ENCODE data around the gene HSF2. TPM values are rescaled to one million over a fixed set of nuclear protein-coding genes. Genes with fewer than 3 reads are reported as not detected.

The HSF2 gene
- total RNA-seq, 1 experiment from 2014 or later = 52.1 TPM

GRCh38 chr6:122422614-122423267 lies 23.3 kb downstream of the HSF2 start:
- Histone ChIP-seq H3K79me2 (ENCODE audit: low read length) (peaks cover 63% of the 10 kb centered on the region), H3K27me3 (ENCODE audit: low read length) (no peaks in the 10 kb centered on the region), H3K9me3 (ENCODE audit: low read length) (no peaks in the 10 kb centered on the region), H3K4me1 (ENCODE audit: low read length) (no peaks in the 10 kb centered on the region), H2AFZ (ENCODE audit: low read length) (no peak overlapping the region), H4K20me1 (ENCODE audit: insufficient read depth, low read depth, low read length) (no peaks in the 10 kb centered on the region), H3K9me2 (replicated peaks; ENCODE audit: insufficient read depth, low read length) (no peaks in the 10 kb centered on the region; the same call in 1 of the 2 replicates), H3K27ac (ENCODE audit: low read length) (no peak overlapping the region), H3K4me3 (ENCODE audit: low read length) (no peak overlapping the region), H3K4me2 (ENCODE audit: low read depth, low read length, poor library complexity, severe bottlenecking) (no peak overlapping the region), H3K9ac (ENCODE audit: low read length) (no peak overlapping the region), H3K36me3 (ENCODE audit: insufficient read depth, low read length) (peaks cover 76% of the 10 kb centered on the region)
- DNase-seq = no peak

- H3K4me3 ChIP-seq (ENCODE audit: low read length) = no peak overlapping the region
- H3K4me1 ChIP-seq (ENCODE audit: low read length) = no peaks in the 10 kb centered on the region
- DNase-seq = no peak
- peaks cover 83% of the 10 kb centered on the region for H3K36me3 ChIP-seq (ENCODE audit: insufficient read depth, low read length)
- H3K27ac ChIP-seq (ENCODE audit: low read length) = no peak overlapping the region
- H3K27me3 ChIP-seq (ENCODE audit: low read length) = no peaks in the 10 kb centered on the region
- no peak overlapping the region for H3K9ac ChIP-seq (ENCODE audit: low read length)
- H4K20me1 ChIP-seq (ENCODE audit: insufficient read depth, low read depth, low read length) = no peaks in the 10 kb centered on the region
- no peak overlapping the region for H3K4me2 ChIP-seq (ENCODE audit: low read depth, low read length, poor library complexity, severe bottlenecking)
- no peaks in the 10 kb centered on the region for H3K9me3 ChIP-seq (ENCODE audit: low read length)
- peaks cover 67% of the 10 kb centered on the region for H3K79me2 ChIP-seq (ENCODE audit: low read length)
- no peaks in the 10 kb centered on the region; the same call in 1 of the 2 replicates for H3K9me2 ChIP-seq (replicated peaks; ENCODE audit: insufficient read depth, low read length)
- no peak overlapping the region for H2AFZ ChIP-seq (ENCODE audit: low read length)
Observed at GRCh38 chr6:122423734-122424133, 24.3 kb downstream of the HSF2 start.

GRCh38 chr6:122426597-122426996 lies 27.1 kb downstream of the HSF2 start:
- H3K9me3 ChIP-seq (ENCODE audit: low read length) = no peaks in the 10 kb centered on the region
- H3K4me3 ChIP-seq (ENCODE audit: low read length) = no peak overlapping the region
- H3K9ac ChIP-seq (ENCODE audit: low read length) = no peak overlapping the region
- no peaks in the 10 kb centered on the region for H4K20me1 ChIP-seq (ENCODE audit: insufficient read depth, low read depth, low read length)
- H3K4me1 ChIP-seq (ENCODE audit: low read length) = no peaks in the 10 kb centered on the region
- H3K27me3 ChIP-seq (ENCODE audit: low read length) = no peaks in the 10 kb centered on the region
- H3K27ac ChIP-seq (ENCODE audit: low read length) = no peak overlapping the region
- peaks cover 66% of the 10 kb centered on the region for H3K79me2 ChIP-seq (ENCODE audit: low read length)
- no peak overlapping the region for H3K4me2 ChIP-seq (ENCODE audit: low read depth, low read length, poor library complexity, severe bottlenecking)
- no peaks in the 10 kb centered on the region; the same call in 1 of the 2 replicates for H3K9me2 ChIP-seq (replicated peaks; ENCODE audit: insufficient read depth, low read length)
- H2AFZ ChIP-seq (ENCODE audit: low read length) = no peak overlapping the region
- no peak for DNase-seq
- peaks cover 82% of the 10 kb centered on the region for H3K36me3 ChIP-seq (ENCODE audit: insufficient read depth, low read length)

GRCh38 chr6:122428781-122429180 lies 29.3 kb downstream of the HSF2 start:
- H3K9ac ChIP-seq (ENCODE audit: low read length) = no peak overlapping the region
- H3K79me2 ChIP-seq (ENCODE audit: low read length) = peaks cover 69% of the 10 kb centered on the region
- DNase-seq = no peak
- H3K9me3 ChIP-seq (ENCODE audit: low read length) = no peaks in the 10 kb centered on the region
- H3K4me2 ChIP-seq (ENCODE audit: low read depth, low read length, poor library complexity, severe bottlenecking) = no peak overlapping the region
- no peaks in the 10 kb centered on the region for H3K4me1 ChIP-seq (ENCODE audit: low read length)
- no peak overlapping the region for H3K27ac ChIP-seq (ENCODE audit: low read length)
- H4K20me1 ChIP-seq (ENCODE audit: insufficient read depth, low read depth, low read length) = no peaks in the 10 kb centered on the region
- no peak overlapping the region for H2AFZ ChIP-seq (ENCODE audit: low read length)
- H3K4me3 ChIP-seq (ENCODE audit: low read length) = no peak overlapping the region
- H3K9me2 ChIP-seq (replicated peaks; ENCODE audit: insufficient read depth, low read length) = no peaks in the 10 kb centered on the region
- no peaks in the 10 kb centered on the region for H3K27me3 ChIP-seq (ENCODE audit: low read length)
- peaks cover 84% of the 10 kb centered on the region for H3K36me3 ChIP-seq (ENCODE audit: insufficient read depth, low read length)

- no peak overlapping the region for H3K9ac ChIP-seq (ENCODE audit: low read length)
- no peaks in the 10 kb centered on the region for H3K27me3 ChIP-seq (ENCODE audit: low read length)
- no peak for DNase-seq
- H3K27ac ChIP-seq (ENCODE audit: low read length) = no peak overlapping the region
- peaks cover 86% of the 10 kb centered on the region for H3K36me3 ChIP-seq (ENCODE audit: insufficient read depth, low read length)
- H2AFZ ChIP-seq (ENCODE audit: low read length) = no peak overlapping the region
- no peaks in the 10 kb centered on the region for H3K4me1 ChIP-seq (ENCODE audit: low read length)
- no peak overlapping the region for H3K4me2 ChIP-seq (ENCODE audit: low read depth, low read length, poor library complexity, severe bottlenecking)
- no peaks in the 10 kb centered on the region for H3K9me2 ChIP-seq (replicated peaks; ENCODE audit: insufficient read depth, low read length)
- no peaks in the 10 kb centered on the region for H4K20me1 ChIP-seq (ENCODE audit: insufficient read depth, low read depth, low read length)
- peaks cover 67% of the 10 kb centered on the region for H3K79me2 ChIP-seq (ENCODE audit: low read length)
- H3K4me3 ChIP-seq (ENCODE audit: low read length) = no peak overlapping the region
- no peaks in the 10 kb centered on the region for H3K9me3 ChIP-seq (ENCODE audit: low read length)
Observed at GRCh38 chr6:122429323-122429722, 29.9 kb downstream of the HSF2 start.

GRCh38 chr6:122431780-122432179 lies 32.3 kb downstream of the HSF2 start:
- H3K4me3 ChIP-seq (ENCODE audit: low read length) = no peak overlapping the region
- peaks cover 81% of the 10 kb centered on the region for H3K36me3 ChIP-seq (ENCODE audit: insufficient read depth, low read length)
- no peak for DNase-seq
- no peak overlapping the region for H3K4me2 ChIP-seq (ENCODE audit: low read depth, low read length, poor library complexity, severe bottlenecking)
- H4K20me1 ChIP-seq (ENCODE audit: insufficient read depth, low read depth, low read length) = no peaks in the 10 kb centered on the region
- H3K9me3 ChIP-seq (ENCODE audit: low read length) = no peaks in the 10 kb centered on the region
- no peaks in the 10 kb centered on the region for H3K4me1 ChIP-seq (ENCODE audit: low read length)
- H3K27ac ChIP-seq (ENCODE audit: low read length) = no peak overlapping the region
- no peaks in the 10 kb centered on the region for H3K27me3 ChIP-seq (ENCODE audit: low read length)
- no peak overlapping the region for H3K9ac ChIP-seq (ENCODE audit: low read length)
- H3K79me2 ChIP-seq (ENCODE audit: low read length) = peaks cover 50% of the 10 kb centered on the region
- H2AFZ ChIP-seq (ENCODE audit: low read length) = no peak overlapping the region
- no peaks in the 10 kb centered on the region for H3K9me2 ChIP-seq (replicated peaks; ENCODE audit: insufficient read depth, low read length)

GRCh38 chr6:122432816-122433215 lies 33.4 kb downstream of the HSF2 start:
- no peaks in the 10 kb centered on the region for H3K9me2 ChIP-seq (replicated peaks; ENCODE audit: insufficient read depth, low read length)
- H2AFZ ChIP-seq (ENCODE audit: low read length) = no peak overlapping the region
- H4K20me1 ChIP-seq (ENCODE audit: insufficient read depth, low read depth, low read length) = no peaks in the 10 kb centered on the region
- no peaks in the 10 kb centered on the region for H3K27me3 ChIP-seq (ENCODE audit: low read length)
- H3K27ac ChIP-seq (ENCODE audit: low read length) = no peak overlapping the region
- H3K4me1 ChIP-seq (ENCODE audit: low read length) = no peaks in the 10 kb centered on the region
- H3K9ac ChIP-seq (ENCODE audit: low read length) = no peak overlapping the region
- peaks cover 43% of the 10 kb centered on the region for H3K79me2 ChIP-seq (ENCODE audit: low read length)
- H3K36me3 ChIP-seq (ENCODE audit: insufficient read depth, low read length) = peaks cover 82% of the 10 kb centered on the region
- no peak for DNase-seq
- H3K9me3 ChIP-seq (ENCODE audit: low read length) = 0 out of 2 replicates have a peak, but pooled peaks cover 2% of the 10 kb centered on the region
- no peak overlapping the region for H3K4me2 ChIP-seq (ENCODE audit: low read depth, low read length, poor library complexity, severe bottlenecking)
- no peak overlapping the region for H3K4me3 ChIP-seq (ENCODE audit: low read length)

GRCh38 chr6:122438975-122439374 lies 39.5 kb downstream of the HSF2 start:
- Histone ChIP-seq H3K27me3 (ENCODE audit: low read length) (no peaks in the 10 kb centered on the region), H3K4me1 (ENCODE audit: low read length) (no peaks in the 10 kb centered on the region), H3K36me3 (ENCODE audit: insufficient read depth, low read length) (peaks cover 71% of the 10 kb centered on the region), H3K27ac (ENCODE audit: low read length) (no peak overlapping the region), H3K4me3 (ENCODE audit: low read length) (no peak overlapping the region), H4K20me1 (ENCODE audit: insufficient read depth, low read depth, low read length) (no peaks in the 10 kb centered on the region), H2AFZ (ENCODE audit: low read length) (no peak overlapping the region), H3K9ac (ENCODE audit: low read length) (no peak overlapping the region), H3K9me3 (ENCODE audit: low read length) (peaks cover 12% of the 10 kb centered on the region), H3K9me2 (replicated peaks; ENCODE audit: insufficient read depth, low read length) (no peaks in the 10 kb centered on the region), H3K79me2 (ENCODE audit: low read length) (peaks cover 28% of the 10 kb centered on the region), H3K4me2 (ENCODE audit: low read depth, low read length, poor library complexity, severe bottlenecking) (no peak overlapping the region)
- DNase-seq = no peak
